ENCODE data around the gene GSDME. TPM values are rescaled to one million over a fixed set of nuclear protein-coding genes. Genes with fewer than 3 reads are reported as not detected.

GSDME gene
- total and polyA plus RNA-seq, 2 donors (not counting 1 experiment from before 2014, with no cell fraction given) = 40.8 to 57.1 TPM

DNA sequence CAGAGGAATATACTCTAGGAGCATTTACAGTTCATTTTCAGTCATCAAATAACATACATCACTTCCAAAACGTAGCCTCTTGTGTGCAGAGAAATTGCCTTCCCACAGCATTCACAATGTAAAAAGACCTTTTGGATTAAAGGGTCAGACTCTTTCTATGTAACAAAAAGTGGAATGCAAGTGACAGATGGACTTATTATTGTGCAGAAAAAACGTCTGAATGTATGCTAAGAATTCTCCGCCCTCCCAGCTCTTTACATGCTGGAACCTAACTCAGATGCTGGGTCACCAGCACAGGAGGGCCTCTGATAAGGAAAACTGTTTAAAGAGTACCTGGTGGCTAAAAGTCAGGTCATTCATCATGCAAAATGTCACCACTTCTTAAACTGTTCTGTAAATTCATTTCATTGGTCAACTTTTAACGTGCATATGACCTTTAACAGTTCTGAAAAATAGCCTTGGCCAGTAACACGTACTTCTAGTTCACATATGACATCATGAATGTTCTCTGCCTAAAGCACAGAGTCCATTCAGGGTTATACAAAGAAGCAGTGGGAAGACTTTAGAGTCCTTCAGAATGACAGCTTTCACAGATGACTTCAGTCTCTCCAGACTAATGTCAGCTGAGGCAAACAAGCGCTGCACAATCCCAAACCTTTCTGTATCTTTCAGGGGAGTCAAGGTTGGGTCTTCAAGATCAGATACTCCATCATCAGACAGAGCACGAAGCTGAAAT lies 58.6 kb downstream of the GSDME start:
- H3K9ac ChIP-seq (ENCODE audit: insufficient read depth, low read length) = no peak overlapping the region
- H2AFZ ChIP-seq (ENCODE audit: low read length) = no peak overlapping the region
- peaks cover 15% of the 10 kb centered on the region for H3K4me1 ChIP-seq (ENCODE audit: control insufficient read depth, extremely low read depth, insufficient read depth, low read length)
- no peaks in the 10 kb centered on the region for H3K79me2 ChIP-seq (ENCODE audit: control insufficient read depth, insufficient read depth, low read length)
- no peaks in the 10 kb centered on the region for H3K9me3 ChIP-seq (ENCODE audit: control insufficient read depth, insufficient read depth, low read depth, low read length)
- DNase-seq (ENCODE audit: low read depth in 2 of 2) = no peak
- no peak for TF ChIP-seq EZH2 (IDR thresholded peaks at IDR 0.05; ENCODE audit: low read length, missing control alignments)
- no peak for TF ChIP-seq CTCF (conservative IDR thresholded peaks at IDR 0.05 in 1 of 2, IDR thresholded peaks at IDR 0.05 in 1 of 2; ENCODE audit: low read depth in 1 of 2, low read length in 2 of 2)
- no peaks in the 10 kb centered on the region for H4K20me1 ChIP-seq (ENCODE audit: control insufficient read depth, extremely low read depth, insufficient read depth, low read length)
- no peaks in the 10 kb centered on the region for H3K27me3 ChIP-seq (ENCODE audit: control insufficient read depth, insufficient read depth, low read length)
- H3K4me2 ChIP-seq (ENCODE audit: extremely low read depth, insufficient read depth, low read length) = no peak overlapping the region
- no peak overlapping the region for H3K27ac ChIP-seq (ENCODE audit: insufficient read depth, low read length)
- no peak overlapping the region for H3K4me3 ChIP-seq (replicated peaks in 1 of 4; ENCODE audit: control extremely low read depth in 1 of 4, insufficient read depth in 1 of 4, low read depth in 3 of 4, low read length in 4 of 4)
- no peaks in the 10 kb centered on the region for H3K36me3 ChIP-seq (ENCODE audit: control insufficient read depth, insufficient read depth, low read length)

- peak in 1 of 2 donors; percentile 25 for DNase-seq (ENCODE audit: low read depth in 2 of 2)
- Histone ChIP-seq H3K36me3 (ENCODE audit: control insufficient read depth, insufficient read depth, low read length) (no peaks in the 10 kb centered on the region), H3K27ac (ENCODE audit: insufficient read depth, low read length) (no peak overlapping the region), H3K4me1 (ENCODE audit: control insufficient read depth, extremely low read depth, insufficient read depth, low read length) (peaks cover 8% of the 10 kb centered on the region), H3K79me2 (ENCODE audit: control insufficient read depth, insufficient read depth, low read length) (no peaks in the 10 kb centered on the region), H3K4me2 (ENCODE audit: extremely low read depth, insufficient read depth, low read length) (no peak overlapping the region), H3K4me3 (replicated peaks in 1 of 4; ENCODE audit: control extremely low read depth in 1 of 4, insufficient read depth in 1 of 4, low read depth in 3 of 4, low read length in 4 of 4) (no peak overlapping the region), H3K9me3 (ENCODE audit: control insufficient read depth, insufficient read depth, low read depth, low read length) (no peaks in the 10 kb centered on the region), H4K20me1 (ENCODE audit: control insufficient read depth, extremely low read depth, insufficient read depth, low read length) (no peaks in the 10 kb centered on the region), H2AFZ (ENCODE audit: low read length) (no peak overlapping the region), H3K27me3 (ENCODE audit: control insufficient read depth, insufficient read depth, low read length) (no peaks in the 10 kb centered on the region), H3K9ac (ENCODE audit: insufficient read depth, low read length) (no peak overlapping the region)
- TF ChIP-seq EZH2 (IDR thresholded peaks at IDR 0.05; ENCODE audit: low read length, missing control alignments) = no peak
These were observed 59.8 kb downstream of the GSDME start for GRCh38 chr7:24697416-24697815.

DNA sequence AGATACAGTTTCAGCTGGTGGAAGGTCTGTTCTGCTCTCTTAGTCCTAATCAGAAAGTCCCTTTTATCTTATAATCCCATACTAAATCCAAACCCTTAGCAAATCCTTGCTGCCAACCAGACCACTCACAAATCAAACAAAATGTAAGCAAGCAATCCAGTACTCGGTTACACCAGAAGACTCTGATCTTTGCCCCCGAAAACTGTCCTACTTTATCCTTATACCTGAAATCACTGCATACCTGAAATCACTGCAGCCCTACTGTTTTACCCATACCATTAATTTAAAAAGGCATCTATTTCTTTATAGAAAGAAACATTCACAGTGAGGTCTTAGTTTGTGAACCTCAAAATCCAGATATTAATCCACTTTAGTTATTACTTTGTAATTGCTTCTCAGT lies 64.7 kb downstream of the GSDME start:
- no peaks in the 10 kb centered on the region for H3K9me3 ChIP-seq (ENCODE audit: control insufficient read depth, insufficient read depth, low read depth, low read length)
- no peaks in the 10 kb centered on the region for H3K36me3 ChIP-seq (ENCODE audit: control insufficient read depth, insufficient read depth, low read length)
- H3K27ac ChIP-seq (ENCODE audit: insufficient read depth, low read length) = no peak overlapping the region
- H3K4me3 ChIP-seq (replicated peaks in 1 of 4; ENCODE audit: control extremely low read depth in 1 of 4, insufficient read depth in 1 of 4, low read depth in 3 of 4, low read length in 4 of 4) = no peak overlapping the region
- no peak overlapping the region for H2AFZ ChIP-seq (ENCODE audit: low read length)
- DNase-seq (ENCODE audit: low read depth in 2 of 2) = no peak
- TF ChIP-seq CTCF (conservative IDR thresholded peaks at IDR 0.05 in 1 of 2, IDR thresholded peaks at IDR 0.05 in 1 of 2; ENCODE audit: low read depth in 1 of 2, low read length in 2 of 2) (no peak), EZH2 (IDR thresholded peaks at IDR 0.05; ENCODE audit: low read length, missing control alignments) (no peak)
- H3K4me2 ChIP-seq (ENCODE audit: extremely low read depth, insufficient read depth, low read length) = no peak overlapping the region
- H3K27me3 ChIP-seq (ENCODE audit: control insufficient read depth, insufficient read depth, low read length) = no peaks in the 10 kb centered on the region
- H4K20me1 ChIP-seq (ENCODE audit: control insufficient read depth, extremely low read depth, insufficient read depth, low read length) = no peaks in the 10 kb centered on the region
- no peaks in the 10 kb centered on the region for H3K4me1 ChIP-seq (ENCODE audit: control insufficient read depth, extremely low read depth, insufficient read depth, low read length)
- H3K79me2 ChIP-seq (ENCODE audit: control insufficient read depth, insufficient read depth, low read length) = no peaks in the 10 kb centered on the region
- H3K9ac ChIP-seq (ENCODE audit: insufficient read depth, low read length) = no peak overlapping the region

All from fibroblast of lung (primary cell).